Esophagus squamous epithelium (tissue), 4 donors: Measurements from ENCODE around the gene RCOR2.

Source experiments
- POLR2A ChIP-seq, 4 donors: fragments of 450-650 bp; IDR thresholded peaks; one replicate each; pipeline ENCODE4 v1.6.1; 2017; ENCODE audit warnings: antibody characterized with exemption in 4 of 4, mild to moderate bottlenecking in 4 of 4, moderate library complexity in 3 of 4
- TF ChIP-seq, protein P1 (sequence below), 6 experiments: fragments of 450-650 bp in 4 of 6; fragments of 200-600 bp in 2 of 6; sonication (generic) in 2 of 6; IDR thresholded peaks; one replicate each; pipeline ENCODE4 v1.5.1; 2016 to 2019; ENCODE audit warnings: antibody characterized with exemption in 6 of 6, mild to moderate bottlenecking in 4 of 6, moderate library complexity in 4 of 6

DNA sequence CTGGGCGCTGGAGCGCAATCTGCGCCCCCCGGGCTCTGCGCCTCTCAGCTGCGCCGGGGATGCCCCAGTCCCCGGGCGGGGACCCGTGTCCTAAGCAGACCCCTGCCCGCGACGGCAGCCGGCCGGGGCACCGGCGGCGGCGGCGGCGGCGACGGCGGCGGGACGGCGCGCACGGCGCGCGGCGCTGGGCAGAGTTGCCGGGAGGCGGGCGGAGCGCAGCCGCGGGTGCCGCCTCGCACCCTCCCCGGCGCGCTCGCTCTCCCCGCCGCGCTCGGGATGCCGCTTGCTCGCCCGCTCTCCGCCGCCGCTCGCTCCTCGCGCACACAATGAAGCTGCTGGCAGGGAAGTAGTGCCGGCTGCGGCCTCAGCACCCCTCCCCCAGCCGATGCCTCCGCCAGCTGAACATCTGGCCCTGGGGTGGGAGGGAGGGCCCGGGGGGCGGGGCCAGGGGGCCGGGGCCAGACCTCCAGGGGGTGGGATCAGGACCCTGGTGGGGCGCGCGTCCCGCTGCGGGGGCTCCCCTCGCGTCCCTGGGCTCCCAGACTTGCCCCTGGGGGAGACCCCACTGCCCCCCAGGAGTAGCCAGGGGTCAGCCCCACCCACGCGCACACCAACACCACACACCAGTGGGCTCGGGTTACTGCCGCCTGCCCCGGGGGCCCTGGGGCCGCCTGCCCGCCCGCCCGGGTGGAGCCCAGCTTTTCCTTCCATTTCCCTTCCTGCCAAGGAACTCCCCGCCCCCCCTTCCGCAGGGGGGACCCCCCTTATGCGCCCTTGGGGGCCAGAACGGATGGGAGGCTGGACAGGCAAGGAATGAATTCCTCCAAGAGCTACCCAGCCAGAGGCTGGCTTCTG, at the start of gene RCOR2:
- TF ChIP-seq, protein P1, sequence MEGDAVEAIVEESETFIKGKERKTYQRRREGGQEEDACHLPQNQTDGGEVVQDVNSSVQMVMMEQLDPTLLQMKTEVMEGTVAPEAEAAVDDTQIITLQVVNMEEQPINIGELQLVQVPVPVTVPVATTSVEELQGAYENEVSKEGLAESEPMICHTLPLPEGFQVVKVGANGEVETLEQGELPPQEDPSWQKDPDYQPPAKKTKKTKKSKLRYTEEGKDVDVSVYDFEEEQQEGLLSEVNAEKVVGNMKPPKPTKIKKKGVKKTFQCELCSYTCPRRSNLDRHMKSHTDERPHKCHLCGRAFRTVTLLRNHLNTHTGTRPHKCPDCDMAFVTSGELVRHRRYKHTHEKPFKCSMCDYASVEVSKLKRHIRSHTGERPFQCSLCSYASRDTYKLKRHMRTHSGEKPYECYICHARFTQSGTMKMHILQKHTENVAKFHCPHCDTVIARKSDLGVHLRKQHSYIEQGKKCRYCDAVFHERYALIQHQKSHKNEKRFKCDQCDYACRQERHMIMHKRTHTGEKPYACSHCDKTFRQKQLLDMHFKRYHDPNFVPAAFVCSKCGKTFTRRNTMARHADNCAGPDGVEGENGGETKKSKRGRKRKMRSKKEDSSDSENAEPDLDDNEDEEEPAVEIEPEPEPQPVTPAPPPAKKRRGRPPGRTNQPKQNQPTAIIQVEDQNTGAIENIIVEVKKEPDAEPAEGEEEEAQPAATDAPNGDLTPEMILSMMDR (IDR thresholded peaks at IDR 0.05): no peak
- TF ChIP-seq POLR2A (IDR thresholded peaks at IDR 0.05): no peak
